DMS114 treated with DMSO at 0.1 percent for 48 hours (cell line): Measurements from ENCODE around the gene FAM24B.

Source experiments
- DNase-seq: peaks from one replicate; lab custom pipeline; 2025; ENCODE audit not compliant: unreplicated experiment; lab: John Stamatoyannopoulos, UW

Gene FAM24B

GRCh38 chr10:122828716-122829255, 50.6 kb downstream of the FAM24B start:
- DNase-seq: no peak

GRCh38 chr10:122827302-122827701, 52.1 kb downstream of the FAM24B start:
- DNase-seq: no peak

GRCh38 chr10:122822973-122823690, 56.2 kb downstream of the FAM24B start:
- DNase-seq: no peak

- no peak for DNase-seq
These were observed 57.6 kb downstream of the FAM24B start for GRCh38 chr10:122821808-122822207.

- DNase-seq: no peak
These were observed 63.9 kb downstream of the FAM24B start for GRCh38 chr10:122815458-122815857.

GRCh38 chr10:122814493-122814892, 64.9 kb downstream of the FAM24B start:
- DNase-seq: no peak

GRCh38 chr10:122812751-122813150, 66.6 kb downstream of the FAM24B start:
- DNase-seq: no peak

- no peak for DNase-seq
These were observed 77.1 kb downstream of the FAM24B start for GRCh38 chr10:122802282-122802681.
